Stimulated activated CD8-positive, alpha-beta memory T cell treated with anti-CD3 and anti-CD28 coated beads, Interleukin-12 subunit alpha, Interleukin-12 subunit beta, amount 100 ng/mL, for 24 hours (primary cell): ENCODE data around the gene TXNDC9.
"Not testable (repeated sequence)": the region's sequence is repeated elsewhere in the genome, so short reads cannot be mapped to it uniquely, and the experiment has no call there.

Source experiments
- DNase-seq: peaks from one replicate; pipeline ENCODE4 v3.0.0-alpha.2; 2020; ENCODE audit errors: extremely low read depth

Gene TXNDC9, protein sequence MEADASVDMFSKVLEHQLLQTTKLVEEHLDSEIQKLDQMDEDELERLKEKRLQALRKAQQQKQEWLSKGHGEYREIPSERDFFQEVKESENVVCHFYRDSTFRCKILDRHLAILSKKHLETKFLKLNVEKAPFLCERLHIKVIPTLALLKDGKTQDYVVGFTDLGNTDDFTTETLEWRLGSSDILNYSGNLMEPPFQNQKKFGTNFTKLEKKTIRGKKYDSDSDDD

DNA sequence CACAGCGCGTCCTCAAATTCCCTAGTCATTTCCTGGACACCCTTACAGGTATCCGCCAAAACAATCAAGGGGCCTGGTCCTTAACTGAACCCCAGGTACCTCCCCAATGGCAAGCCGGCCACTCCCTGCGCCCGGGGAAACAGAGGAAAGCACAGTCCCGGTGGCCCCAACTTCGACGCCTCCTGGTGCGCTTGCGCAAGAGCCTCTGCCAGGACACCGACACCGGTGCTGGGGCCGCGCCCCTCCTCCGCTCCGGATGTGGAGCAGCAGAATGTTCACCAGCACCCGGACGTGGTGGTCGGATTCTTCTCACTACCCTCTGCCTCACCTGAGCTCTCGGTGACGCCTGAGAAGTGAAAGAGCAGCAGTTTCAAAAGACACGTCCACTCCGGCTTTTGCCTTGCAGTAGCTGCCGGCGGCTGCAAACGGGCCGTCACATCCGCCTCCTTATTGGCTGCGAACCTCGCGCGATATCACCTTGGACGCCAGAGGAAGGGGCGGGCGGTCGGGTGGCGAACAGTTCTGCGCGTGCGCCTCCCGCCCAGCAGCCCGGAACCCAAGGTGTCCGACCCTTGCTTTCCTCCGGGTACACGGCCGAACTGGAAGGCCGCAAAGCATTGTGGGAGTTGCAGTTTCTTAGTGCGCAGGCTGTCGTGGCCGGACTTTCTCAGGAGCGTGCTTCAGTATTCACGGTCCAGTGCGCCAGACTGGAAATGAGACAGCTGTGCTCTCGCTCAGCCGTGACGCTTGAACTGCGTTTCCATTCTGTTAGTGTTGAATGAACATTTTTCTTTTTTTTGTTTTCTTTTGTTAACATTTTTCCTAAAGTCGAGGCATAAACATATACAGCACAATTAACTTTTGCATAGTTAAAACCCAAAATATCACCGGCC is at the start of gene TXNDC9:
Gene TXNDC9, minus strand, starts transcription at position 423 of the 893 bp plus-strand sequence. CDS start 3,123 bp downstream, outside the sequence.
- DNase-seq, result peak; percentile 91

DNA sequence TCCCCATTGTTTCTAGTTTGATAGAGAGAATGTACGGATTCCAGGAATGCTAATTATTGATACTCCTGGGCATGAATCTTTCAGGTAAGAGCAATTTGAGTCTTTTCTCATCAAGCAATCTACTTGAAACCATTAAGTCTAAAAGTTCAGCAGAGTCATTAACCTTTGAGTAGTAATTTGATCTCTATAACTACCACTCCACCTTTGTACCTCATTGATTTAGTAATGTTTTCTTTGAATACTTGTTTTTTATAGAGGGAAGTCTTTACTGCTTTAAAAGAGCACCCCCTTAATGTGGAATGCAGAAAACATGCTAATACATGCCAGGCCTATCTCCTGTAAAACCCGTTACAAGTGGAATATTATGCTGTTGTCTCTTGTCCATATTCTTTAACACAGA is 46.0 kb upstream of the TXNDC9 start:
- DNase-seq, result no peak

DNA sequence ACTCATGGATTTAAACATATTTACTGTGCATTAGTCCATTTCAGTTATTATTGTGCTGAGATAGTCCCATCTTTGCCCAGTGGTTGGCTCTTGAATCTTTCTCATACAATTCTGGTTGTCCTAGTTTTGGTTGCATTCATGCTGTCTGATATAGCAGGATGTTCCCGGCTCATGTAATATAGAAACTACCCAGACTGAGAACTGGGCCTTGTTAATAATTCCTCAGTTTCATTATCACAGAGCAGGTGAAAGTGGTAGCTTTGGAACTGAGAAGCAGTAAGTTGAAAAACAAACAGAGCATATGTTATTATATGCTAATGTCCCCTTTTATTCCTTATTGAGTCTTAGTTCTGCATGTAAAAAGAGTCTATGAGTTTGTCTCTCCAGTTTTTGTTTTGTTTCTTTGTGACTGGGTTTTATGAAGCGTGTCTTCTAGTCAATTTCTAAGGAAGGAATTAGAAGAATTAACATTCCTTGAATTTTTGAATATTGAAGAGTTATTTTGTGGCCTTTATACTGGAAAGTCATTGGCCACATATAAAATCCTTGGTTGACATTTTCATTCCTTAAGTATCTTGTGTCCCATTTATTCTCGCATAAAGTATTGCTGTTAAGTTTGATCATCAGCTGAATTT is 44.4 kb upstream of the TXNDC9 start:
- no peak for DNase-seq

DNA sequence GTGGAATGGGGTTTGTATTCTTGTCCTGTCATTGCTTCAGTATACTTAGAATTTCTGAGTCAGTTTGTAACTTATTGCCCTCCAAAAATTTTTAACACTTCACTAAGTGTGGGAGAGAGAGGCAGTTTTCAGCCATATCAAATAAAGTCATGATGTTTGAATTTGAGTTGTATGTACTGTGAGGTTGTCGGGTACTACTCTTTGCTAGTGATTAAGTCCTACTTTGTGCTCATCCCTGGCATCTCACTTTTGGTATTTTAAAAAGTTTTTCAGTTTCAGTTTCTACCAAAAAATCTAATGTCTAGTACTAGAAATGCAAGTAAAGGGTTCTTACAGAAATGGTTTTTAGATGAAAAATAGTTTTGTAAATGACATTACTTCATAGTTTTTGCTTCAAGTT is 41.7 kb upstream of the TXNDC9 start:
- no peak for DNase-seq

DNA sequence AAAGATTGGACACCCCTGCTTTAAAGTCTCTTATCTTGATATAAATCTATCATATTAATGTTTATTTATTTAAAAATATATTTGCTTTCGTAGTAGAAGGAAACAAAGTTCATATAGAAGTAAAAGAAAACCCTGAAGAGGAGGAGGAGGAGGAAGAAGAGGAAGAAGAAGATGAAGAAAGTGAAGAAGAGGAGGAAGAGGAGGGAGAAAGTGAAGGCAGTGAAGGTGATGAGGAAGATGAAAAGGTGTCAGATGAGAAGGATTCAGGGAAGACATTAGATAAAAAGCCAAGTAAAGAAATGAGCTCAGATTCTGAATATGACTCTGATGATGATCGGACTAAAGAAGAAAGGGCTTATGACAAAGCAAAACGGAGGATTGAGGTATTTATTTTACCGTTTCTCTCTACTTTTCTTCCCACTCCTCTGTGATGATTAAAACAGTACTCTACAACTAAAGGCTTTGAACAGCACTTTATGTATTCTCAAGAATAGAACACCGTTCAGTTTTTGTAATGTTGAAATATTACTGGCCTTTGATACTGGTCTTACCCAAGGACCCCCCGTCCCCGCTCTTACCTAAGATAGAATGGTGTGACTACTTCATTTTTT is 40.2 kb upstream of the TXNDC9 start:
- DNase-seq, result no peak

DNA sequence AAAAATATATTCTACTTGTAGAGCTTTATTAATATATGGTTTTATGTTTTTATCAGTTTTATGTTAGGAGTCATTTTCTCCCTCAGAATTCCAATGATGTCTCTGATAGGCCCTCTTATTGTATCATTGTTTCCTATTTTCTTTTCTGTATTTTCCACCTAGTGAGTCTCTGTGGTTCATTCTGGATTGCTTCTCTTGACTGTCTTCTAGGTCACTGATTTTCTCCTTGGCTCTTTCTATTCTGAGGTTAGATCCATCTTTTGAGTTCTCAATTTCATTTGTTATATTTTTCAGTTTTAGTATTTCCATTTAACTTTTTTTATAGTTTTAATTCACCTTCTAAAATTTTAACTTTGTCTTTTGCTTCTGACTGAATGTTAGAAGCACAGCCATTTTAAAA is 38.6 kb upstream of the TXNDC9 start:
- no peak for DNase-seq

DNA sequence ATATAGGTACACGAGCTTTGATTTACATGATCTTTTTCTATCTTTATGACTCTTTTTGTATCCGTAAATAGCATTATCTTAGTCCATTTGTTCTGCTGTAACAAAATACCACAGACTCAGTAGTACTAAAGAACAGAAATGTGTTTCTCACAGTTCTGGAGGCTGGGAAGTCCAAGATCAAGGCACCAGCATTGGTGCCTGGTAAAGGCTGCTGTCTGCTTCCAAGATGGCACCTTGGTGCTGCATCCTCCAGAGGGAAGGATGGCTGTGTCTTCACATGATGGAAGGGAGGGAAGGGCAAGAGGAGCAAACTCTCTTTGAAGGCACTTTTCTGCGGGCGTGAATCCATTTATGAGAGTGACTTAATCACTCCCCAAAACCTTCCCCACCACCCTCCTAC is 37.0 kb upstream of the TXNDC9 start:
- DNase-seq, result no peak

DNA sequence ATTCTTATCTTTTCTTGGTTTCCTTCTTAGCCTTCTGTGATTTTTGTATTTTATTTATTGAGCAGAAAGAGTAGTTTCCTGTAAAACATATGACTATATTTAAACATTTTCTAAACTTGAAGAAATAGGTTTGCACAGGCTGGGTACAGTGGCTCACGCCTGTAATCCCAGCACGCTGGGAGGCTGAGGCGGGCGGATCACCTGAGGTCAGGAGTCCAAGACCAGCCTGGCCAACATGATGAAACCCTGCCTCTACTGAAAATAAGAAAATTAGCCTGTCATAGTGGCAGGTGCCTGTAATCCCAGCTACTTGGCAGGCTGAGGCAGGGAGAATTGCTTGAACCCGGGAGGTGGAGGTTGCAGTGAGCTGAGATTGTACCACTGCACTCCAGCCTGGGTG is 32.7 kb upstream of the TXNDC9 start:
- not testable (repeated sequence) for DNase-seq

DNA sequence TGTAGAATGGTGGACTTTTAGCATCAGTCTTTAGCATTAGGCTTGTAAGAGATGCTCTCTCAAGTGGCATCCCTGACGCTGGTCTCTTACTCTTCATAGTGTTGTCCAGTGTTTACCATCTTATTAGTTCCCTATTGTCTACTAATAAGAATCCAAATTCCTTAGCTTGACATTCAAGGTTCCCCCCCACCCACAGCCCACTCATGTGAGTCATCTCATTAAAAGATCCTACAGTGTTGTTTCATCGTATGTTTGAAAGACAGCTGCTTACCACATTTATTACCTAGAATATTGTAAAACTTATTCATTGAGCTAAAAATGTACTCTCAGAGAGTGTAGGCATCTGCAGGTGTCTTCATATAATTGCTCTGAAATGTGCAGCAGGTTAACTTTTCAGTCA is 29.5 kb upstream of the TXNDC9 start:
- DNase-seq, result no peak

DNA sequence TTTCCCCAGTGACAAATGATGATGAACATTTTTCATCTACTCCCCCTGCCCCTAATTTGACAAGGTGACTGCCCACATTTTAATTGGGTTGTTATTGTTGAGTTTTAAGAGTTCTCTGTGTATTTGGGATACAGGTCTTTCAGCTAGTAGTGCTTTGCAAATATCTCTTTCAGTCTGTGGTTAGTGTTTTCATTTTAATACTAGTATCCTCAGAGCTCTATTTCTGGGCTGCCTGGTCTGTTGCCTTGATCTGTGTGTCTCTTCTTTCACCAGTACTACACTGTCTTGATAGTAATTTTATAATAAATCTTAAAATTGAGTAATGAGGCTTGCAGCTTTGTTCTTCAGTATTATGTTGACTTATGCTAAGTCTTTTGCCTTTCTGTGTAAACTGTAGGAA is 20.7 kb upstream of the TXNDC9 start:
- DNase-seq, result no peak

DNA sequence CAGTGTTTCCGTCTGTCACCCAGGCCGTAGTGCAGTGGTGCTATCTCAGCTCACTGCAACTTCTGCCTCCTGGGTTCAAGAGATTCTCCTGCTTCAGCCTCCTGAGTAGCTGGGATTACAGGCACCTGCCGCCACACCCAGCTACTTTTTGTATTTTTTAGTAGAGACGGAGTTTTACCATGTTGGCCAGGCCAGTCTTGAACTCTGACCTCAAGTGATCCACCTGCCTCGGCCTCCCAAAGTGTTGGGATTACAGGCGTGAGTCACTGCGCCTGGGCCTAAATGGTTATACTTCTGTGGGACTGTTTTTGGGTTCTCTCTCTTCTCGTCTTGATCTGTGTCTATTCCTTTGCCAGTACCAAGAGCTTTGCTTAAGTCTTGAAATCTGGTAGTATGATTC is 18.7 kb upstream of the TXNDC9 start:
- not testable (repeated sequence) for DNase-seq

DNA sequence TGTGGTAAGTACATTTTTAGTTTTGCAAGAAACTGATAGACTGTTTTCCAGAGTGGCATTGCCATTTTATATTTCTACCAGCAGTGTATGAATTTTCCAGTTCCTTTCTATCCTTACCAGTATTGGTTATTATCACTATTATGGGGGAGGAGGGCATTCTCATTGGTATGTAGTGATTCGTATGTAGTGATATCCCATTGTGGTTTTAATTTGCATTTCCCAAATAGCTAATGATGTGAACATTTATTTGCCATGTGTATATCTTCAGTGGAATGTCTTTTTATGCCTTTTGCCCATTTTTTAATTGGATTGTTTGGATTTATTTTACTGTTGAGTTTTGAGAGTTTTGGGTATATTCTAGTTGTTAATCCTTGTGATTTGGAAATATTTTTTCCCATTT is 17.9 kb upstream of the TXNDC9 start:
- DNase-seq, result no peak

DNA sequence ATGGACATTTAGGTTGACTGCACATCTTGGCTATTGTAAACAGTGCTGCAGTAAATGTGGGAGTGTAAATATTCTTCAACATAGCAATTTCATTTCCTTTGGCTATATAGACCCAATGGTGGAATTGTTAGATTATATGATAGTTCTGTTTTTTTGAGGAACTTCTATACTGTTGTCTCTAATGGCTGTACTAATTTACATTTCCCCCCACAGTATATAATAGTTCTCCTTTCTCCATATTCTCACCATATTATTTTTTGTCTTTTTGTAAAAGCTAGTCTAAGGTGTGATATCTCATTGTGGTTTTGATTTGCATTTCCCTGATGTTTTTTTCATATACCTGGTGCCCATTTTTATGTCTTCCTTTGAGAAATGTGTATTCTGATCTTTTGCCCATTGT is 14.1 kb upstream of the TXNDC9 start:
- DNase-seq, result no peak

DNA sequence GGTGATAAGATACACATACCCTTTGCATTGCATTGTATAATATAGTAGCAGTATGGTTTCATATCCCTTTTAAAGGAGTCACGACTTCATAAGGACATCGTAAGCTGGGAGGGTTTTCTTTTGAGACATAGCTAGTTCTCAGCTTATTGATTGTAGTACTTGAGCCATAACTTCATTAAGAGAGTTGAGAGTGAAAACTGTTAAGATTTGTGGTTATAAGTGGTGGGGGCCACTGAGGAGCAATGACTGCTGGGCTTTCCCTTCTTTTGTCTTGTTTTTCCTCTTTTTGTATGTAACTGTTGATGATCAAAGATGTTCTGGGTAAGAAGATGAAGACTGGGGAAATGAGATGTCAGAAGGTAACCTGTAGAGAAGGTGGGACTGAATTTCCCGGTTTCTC is 12.0 kb upstream of the TXNDC9 start:
- no peak for DNase-seq

DNA sequence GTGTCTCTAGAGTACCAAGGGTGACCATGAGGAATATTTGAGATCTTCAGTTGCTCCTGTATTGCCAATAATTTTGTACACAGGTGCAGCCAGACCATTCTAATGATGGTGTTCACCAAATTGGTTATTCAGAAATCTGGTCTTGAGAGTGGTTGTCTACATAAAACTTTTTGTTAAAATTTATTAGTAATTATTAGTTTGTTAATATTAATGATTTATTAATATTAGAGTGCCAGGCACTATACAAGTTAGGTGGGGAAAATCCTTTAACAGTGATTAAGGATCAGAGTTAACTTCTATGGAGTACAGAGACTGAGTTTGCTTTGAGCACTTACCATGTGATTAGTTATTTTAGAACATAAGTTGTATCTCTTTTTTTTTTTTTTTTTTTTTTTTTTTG is 10.1 kb upstream of the TXNDC9 start:
- DNase-seq, result no peak

DNA sequence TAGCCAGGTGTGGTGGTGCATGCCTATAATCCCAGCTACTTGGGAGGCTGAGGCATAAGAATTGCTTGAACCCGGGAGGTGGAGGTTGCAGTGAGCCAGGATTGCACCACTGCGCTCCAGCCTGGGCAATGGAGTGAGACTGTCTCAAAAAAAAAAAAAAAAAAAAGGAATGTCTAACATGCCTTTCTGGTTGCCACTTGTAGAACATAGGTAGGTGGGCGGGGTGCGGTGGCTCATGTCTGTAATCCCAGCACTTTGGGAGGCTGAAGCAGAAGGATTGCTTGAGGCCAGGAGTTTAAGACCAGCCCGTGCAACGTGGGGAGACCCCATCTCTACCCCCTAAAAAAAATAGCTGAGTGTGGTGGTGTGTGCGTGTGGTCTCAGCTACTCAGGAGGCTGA is 9.3 kb upstream of the TXNDC9 start:
- DNase-seq, result not testable (repeated sequence)

DNA sequence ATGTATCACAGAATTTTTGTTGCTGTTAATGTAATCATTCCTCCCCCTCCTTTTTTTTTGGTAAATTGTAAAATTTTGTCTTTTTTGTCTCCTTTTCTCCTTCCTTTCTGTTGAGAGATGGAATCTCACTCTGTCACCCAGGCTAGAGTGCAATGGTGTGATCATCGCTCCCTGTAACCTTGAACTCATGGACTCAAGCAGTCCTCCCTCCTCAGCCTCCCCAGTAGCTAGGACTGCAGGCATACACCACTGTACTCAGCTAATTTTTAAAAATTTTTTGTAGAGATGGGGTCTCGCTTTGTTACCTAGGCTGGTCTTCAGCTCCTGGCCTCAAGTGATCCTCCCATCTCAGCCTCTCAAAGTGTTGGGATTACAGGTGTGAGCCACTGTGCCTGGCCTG is 6.4 kb upstream of the TXNDC9 start:
- no peak for DNase-seq

DNA sequence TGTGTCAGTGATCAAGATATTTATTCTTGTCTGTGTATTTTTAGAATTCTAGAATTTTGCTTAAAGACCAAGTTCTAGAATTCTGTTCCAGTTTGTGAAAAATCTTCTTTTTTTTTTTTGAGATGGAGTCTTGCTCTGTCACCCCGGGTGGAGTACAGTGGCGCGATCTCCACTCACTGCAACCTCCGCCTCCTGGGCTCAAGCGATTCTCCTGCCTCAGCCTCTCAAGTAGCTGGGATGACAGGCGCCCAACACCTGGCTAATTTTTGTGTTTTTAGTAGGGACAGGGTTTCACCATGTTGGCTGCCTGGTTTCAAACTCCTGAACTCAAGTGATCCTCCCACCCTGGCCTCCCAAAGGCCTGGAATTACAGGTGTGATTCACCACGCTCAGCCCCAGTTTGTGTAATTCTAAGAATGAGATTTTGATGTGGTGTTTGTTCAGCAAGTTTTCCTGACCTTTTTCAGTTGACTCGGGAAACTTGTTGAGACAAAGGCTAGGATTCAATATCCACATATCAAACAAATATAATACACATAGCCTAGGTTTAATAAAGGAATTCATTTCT is 4.6 kb upstream of the TXNDC9 start:
- DNase-seq, result no peak

DNA sequence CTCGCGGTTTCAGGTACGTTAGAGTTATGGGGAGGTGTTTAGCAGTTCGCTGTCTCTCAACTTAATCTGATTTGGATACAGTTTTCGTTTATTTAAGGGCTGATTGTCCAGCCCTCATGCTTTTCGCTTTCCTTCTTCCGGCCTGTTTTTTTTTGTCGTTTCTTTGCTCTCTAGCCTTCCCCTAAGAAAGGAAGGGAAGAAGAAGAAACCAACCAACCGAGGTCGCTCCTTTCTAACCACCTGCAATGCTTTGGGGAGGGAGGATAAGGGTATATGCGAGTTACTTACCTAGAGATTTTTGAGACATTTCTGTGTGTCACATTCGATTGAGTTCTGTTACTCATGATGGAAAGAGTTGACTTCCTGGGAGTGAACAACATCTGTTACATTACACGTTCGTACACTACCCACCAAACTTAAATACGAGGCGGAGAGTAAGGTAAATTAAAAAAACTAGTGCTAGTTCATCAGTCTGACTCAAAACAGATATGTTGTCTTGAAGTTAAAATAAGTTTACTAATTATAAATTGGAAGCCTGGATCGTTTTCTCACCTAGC is 2.0 kb upstream of the TXNDC9 start:
- DNase-seq, result no peak

DNA sequence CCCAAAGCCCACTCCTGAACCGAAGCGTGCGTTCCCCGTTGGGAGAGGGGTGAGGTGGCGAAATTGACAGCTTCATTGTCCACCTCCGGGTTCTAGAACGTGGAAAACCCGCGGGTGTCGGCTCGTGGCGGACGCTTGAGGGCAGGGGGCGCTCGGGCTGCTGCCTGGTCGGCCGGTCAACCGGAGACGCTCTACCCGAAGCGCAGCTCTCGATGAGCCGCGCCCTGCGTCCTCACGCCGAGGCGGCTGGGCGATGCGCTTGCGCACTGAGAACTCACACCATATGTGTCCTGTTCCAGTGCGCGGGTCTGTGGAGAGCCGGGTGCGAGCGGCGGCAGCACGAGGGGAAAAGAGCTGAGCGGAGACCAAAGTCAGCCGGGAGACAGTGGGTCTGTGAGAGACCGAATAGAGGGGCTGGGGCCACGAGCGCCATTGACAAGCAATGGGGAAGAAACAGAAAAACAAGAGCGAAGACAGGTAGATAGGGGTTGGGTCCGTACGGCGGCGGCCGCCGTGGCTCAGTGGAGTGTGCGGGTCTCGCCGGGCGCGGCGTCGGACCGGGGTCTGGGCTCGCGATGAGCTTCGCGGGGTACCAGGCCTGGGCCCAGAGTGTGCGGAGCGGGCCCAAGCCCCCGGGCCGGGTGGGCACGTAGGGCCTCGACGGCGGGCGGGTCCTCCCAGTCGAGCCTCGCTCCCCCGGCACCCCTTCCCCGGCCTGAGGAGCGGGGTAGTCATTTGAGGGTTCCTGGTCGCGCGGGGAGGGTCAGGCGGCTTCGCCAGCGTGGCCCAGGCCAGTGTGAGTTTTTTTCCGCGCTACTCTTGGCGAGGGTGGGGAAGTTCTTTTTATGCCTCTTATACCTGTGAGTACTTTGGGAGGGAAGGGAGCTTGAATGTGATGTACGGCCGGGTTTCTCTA is 1.2 kb upstream of the TXNDC9 start, which contains the start of gene EIF5B:
Gene EIF5B, plus strand, starts transcription at position 277 of the 916 bp plus-strand sequence. Its CDS starts 166 bp downstream, at position 443.
- peak; percentile 86 for DNase-seq

DNA sequence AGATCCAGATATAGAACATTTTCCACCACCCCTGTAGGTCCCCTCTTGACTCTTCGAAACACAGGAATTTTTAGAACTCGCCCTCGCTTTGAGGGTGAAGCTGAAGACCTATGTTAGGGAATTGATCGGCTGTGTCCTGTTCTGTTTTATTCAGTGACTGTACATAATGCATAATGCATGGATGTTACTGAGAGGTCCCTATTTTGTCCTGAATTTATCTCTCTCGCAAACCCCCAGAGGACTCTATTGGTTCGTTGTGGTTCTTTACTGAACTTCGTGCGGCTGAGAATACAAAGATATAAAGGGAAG is 625 bp upstream of the TXNDC9 start:
- DNase-seq, result no peak
